H9 (cell line): Measurements from ENCODE around the gene VRK2. TPM values are rescaled to one million over a fixed set of nuclear protein-coding genes. Genes with fewer than 3 reads are reported as not detected.
"Not testable (repeated sequence)": the region's sequence is repeated elsewhere in the genome, so short reads cannot be mapped to it uniquely, and the experiment has no call there.

Source experiments
- DNase-seq: peaks from one replicate; pipeline ENCODE4 v3.0.0-alpha.2; 2017
- H2AFZ ChIP-seq: one replicate; pipeline ENCODE4 v1.6.1; 2013; ENCODE audit warnings: mild to moderate bottlenecking, low read length, control low read depth, moderate library complexity
- H2AK5ac ChIP-seq: 2 replicates; pipeline ENCODE4 v1.6.1; 2013; ENCODE audit warnings: low read length, control low read depth, mixed read lengths; ENCODE audit not compliant: insufficient read length
- H2BK120ac ChIP-seq: one replicate; pipeline ENCODE4 v1.6.1; 2013; ENCODE audit warnings: low read depth, mild to moderate bottlenecking, low read length, control low read depth, inconsistent platforms; ENCODE audit not compliant: poor library complexity, severe bottlenecking
- H2BK12ac ChIP-seq: 2 replicates; pipeline ENCODE4 v1.6.1; 2013; ENCODE audit warnings: low read length, control low read depth, mixed read lengths, low read depth; ENCODE audit not compliant: insufficient read length
- H2BK15ac ChIP-seq: 2 replicates; pipeline ENCODE4 v1.6.1; 2013; ENCODE audit warnings: low read depth, low read length, control low read depth
- H2BK20ac ChIP-seq: one replicate; pipeline ENCODE4 v1.6.1; 2013; ENCODE audit warnings: low read depth, mild to moderate bottlenecking, low read length, control low read depth, inconsistent platforms; ENCODE audit not compliant: poor library complexity, severe bottlenecking
- H2BK5ac ChIP-seq: 2 replicates; pipeline ENCODE4 v1.6.1; 2013; ENCODE audit warnings: low read length, control low read depth, mixed read lengths; ENCODE audit not compliant: insufficient read length
- H3K14ac ChIP-seq: 2 replicates; pipeline ENCODE4 v1.6.1; 2013; ENCODE audit warnings: low read length, control low read depth; ENCODE audit not compliant: insufficient read depth
- H3K18ac ChIP-seq: 2 replicates; pipeline ENCODE4 v1.6.1; 2013; ENCODE audit warnings: low read depth, mild to moderate bottlenecking, mixed read lengths, low read length, control low read depth; ENCODE audit not compliant: insufficient read length
- H3K23ac ChIP-seq: 2 replicates; pipeline ENCODE4 v1.6.1; 2013; ENCODE audit warnings: low read length, control low read depth, mixed read lengths, low read depth; ENCODE audit not compliant: insufficient read length
- H3K23me2 ChIP-seq: 2 replicates; pipeline ENCODE4 v1.6.1; 2013; ENCODE audit warnings: low read depth, mild to moderate bottlenecking, mixed read lengths, low read length, control low read depth; ENCODE audit not compliant: insufficient read length, poor library complexity, severe bottlenecking
- H3K27ac ChIP-seq: 2 replicates; pipeline ENCODE4 v1.5.1; 2013; ENCODE audit warnings: low read length, control low read depth, mixed read lengths, low read depth; ENCODE audit not compliant: insufficient read length
- H3K27me3 ChIP-seq: 2 replicates; pipeline ENCODE4 v1.6.1; 2013; ENCODE audit warnings: low read length, control low read depth, inconsistent platforms; ENCODE audit not compliant: insufficient read depth
- H3K4ac ChIP-seq: 2 replicates; pipeline ENCODE4 v1.6.1; 2013; ENCODE audit warnings: low read depth, mild to moderate bottlenecking, control low read depth, inconsistent platforms, low read length, moderate library complexity
- H3K4me1 ChIP-seq: 2 replicates; pipeline ENCODE4 v1.6.1; 2013; ENCODE audit warnings: low read length, control low read depth, inconsistent platforms; ENCODE audit not compliant: insufficient read depth
- H3K4me2 ChIP-seq: 2 replicates; pipeline ENCODE4 v1.6.1; 2013; ENCODE audit warnings: low read length, control low read depth, mixed read lengths; ENCODE audit not compliant: insufficient read length, insufficient read depth
- H3K56ac ChIP-seq: 2 replicates; pipeline ENCODE4 v1.6.1; 2013; ENCODE audit warnings: low read depth, mild to moderate bottlenecking, mixed read lengths, low read length, control low read depth; ENCODE audit not compliant: insufficient read length
- H3K79me1 ChIP-seq: 2 replicates; pipeline ENCODE4 v1.6.1; 2013; ENCODE audit warnings: low read depth, mild to moderate bottlenecking, moderate library complexity, low read length, control low read depth, inconsistent platforms; ENCODE audit not compliant: insufficient read depth, poor library complexity, severe bottlenecking
- H3K79me2 ChIP-seq: 2 replicates; pipeline ENCODE4 v1.6.1; 2013; ENCODE audit warnings: low read length, control low read depth, inconsistent platforms; ENCODE audit not compliant: insufficient read depth
- H3K9ac ChIP-seq: 2 replicates; pipeline ENCODE4 v1.6.1; 2013; ENCODE audit warnings: low read length, control low read depth, mixed read lengths; ENCODE audit not compliant: insufficient read length; ENCODE audit errors: extremely low read depth
- H3K9me3 ChIP-seq: one replicate; pipeline ENCODE4 v1.6.1; 2013; ENCODE audit warnings: low read depth, low read length, inconsistent platforms; ENCODE audit not compliant: control insufficient read depth
- H3T11ph ChIP-seq: one replicate; pipeline ENCODE4 v1.6.1; 2013; ENCODE audit warnings: mild to moderate bottlenecking, low read length, control low read depth, inconsistent platforms
- H4K20me1 ChIP-seq: one replicate; pipeline ENCODE4 v1.6.1; 2013; ENCODE audit not compliant: control insufficient read depth, insufficient read length, insufficient read depth
- H4K5ac ChIP-seq: 2 replicates; pipeline ENCODE4 v1.6.1; 2013; ENCODE audit warnings: low read depth, mild to moderate bottlenecking, mixed read lengths, low read length, control low read depth; ENCODE audit not compliant: insufficient read length
- H4K8ac ChIP-seq: replicated peaks from 2 replicates; pipeline ENCODE4 v1.6.1; 2013; ENCODE audit warnings: low read length, control low read depth, mixed read lengths, low read depth; ENCODE audit not compliant: insufficient read length
- H4K91ac ChIP-seq: 2 replicates; pipeline ENCODE4 v1.6.1; 2013; ENCODE audit warnings: low read depth, mild to moderate bottlenecking, moderate library complexity, mixed read lengths, low read length, control low read depth; ENCODE audit not compliant: insufficient read length
- H3K27ac Mint-ChIP-seq, 3 experiments: 2 replicates in 2 of 3; 3 replicates in 1 of 3; pipeline ENCODE4 v1.8.0; 2020 to 2021; ENCODE audit warnings: mixed read lengths in 3 of 3, mild to moderate bottlenecking in 1 of 3, moderate library complexity in 1 of 3
- H3K27me3 Mint-ChIP-seq: 2 replicates; pipeline ENCODE4 v1.8.0; 2021; ENCODE audit warnings: low read depth, mild to moderate bottlenecking, moderate library complexity, mixed read lengths
- H3K36me3 Mint-ChIP-seq, 3 experiments: 2 replicates in 2 of 3; 3 replicates in 1 of 3; pipeline ENCODE4 v1.8.0; 2020 to 2021; ENCODE audit warnings: low read depth in 3 of 3, mixed read lengths in 3 of 3; ENCODE audit not compliant: insufficient read depth in 1 of 3
- H3K4me1 Mint-ChIP-seq, 2 experiments: 2 replicates each; pipeline ENCODE4 v1.8.0; 2020; ENCODE audit warnings: mixed read lengths in 2 of 2
- H3K4me3 Mint-ChIP-seq, 2 experiments: 2 replicates in 1 of 2; 3 replicates in 1 of 2; pipeline ENCODE4 v1.8.0; 2020 to 2021; ENCODE audit warnings: mild to moderate bottlenecking in 2 of 2, mixed read lengths in 2 of 2, moderate library complexity in 1 of 2
- H3K9me3 Mint-ChIP-seq, 2 experiments: 2 replicates in 1 of 2; 3 replicates in 1 of 2; pipeline ENCODE4 v1.8.0; 2020; ENCODE audit warnings: mild to moderate bottlenecking in 2 of 2, mixed read lengths in 2 of 2, moderate library complexity in 1 of 2
- WGBS: extraction: QIAGEN DNeasy Blood & Tissue Kit; methylation state at CpG from one replicate; pipeline ENCODE4 v1.1.7; 2013; ENCODE audit warnings: missing lambda C conversion rate, low lambda C conversion rate, mixed read lengths; ENCODE audit not compliant: insufficient read length; ENCODE audit errors: extremely low coverage; 5-methylcytosine and 5-hydroxymethylcytosine counted together
- total RNA-seq: library from RNA; stranded (reverse); gene quantifications from 2 replicates; pipeline ENCODE4 v1.2.1, GENCODE V29; 2021

VRK2 gene
- total RNA-seq, 1 experiment from 2014 or later = 23.8 TPM

- H3K9me3 Mint-ChIP-seq = peaks cover 28 to 38% of the 10 kb centered on the region in 2 experiments
- WGBS = no CpG with 5 or more reads among the region's 16 CpGs
- peak; percentile 43 for DNase-seq
These were observed 125.2 kb downstream of the VRK2 start for GRCh38 chr2:58171831-58172230.

GRCh38 chr2:58177187-58177586 is 130.6 kb downstream of the VRK2 start:
- not testable (repeated sequence) for H3K14ac ChIP-seq, H3K27ac ChIP-seq, H4K91ac ChIP-seq, H3K27me3 ChIP-seq, H3K4me1 Mint-ChIP-seq, H3K56ac ChIP-seq, H2AK5ac ChIP-seq, H4K5ac ChIP-seq, H3K4ac ChIP-seq, H2BK12ac ChIP-seq, H3K27me3 Mint-ChIP-seq, H3K4me3 Mint-ChIP-seq, H2BK15ac ChIP-seq, H3K79me2 ChIP-seq, H2BK120ac ChIP-seq, H3T11ph ChIP-seq, H3K23me2 ChIP-seq, H3K4me2 ChIP-seq, H2BK20ac ChIP-seq, H3K23ac ChIP-seq, H3K27ac Mint-ChIP-seq, H2BK5ac ChIP-seq, H4K20me1 ChIP-seq, H4K8ac ChIP-seq, H3K18ac ChIP-seq, H3K9me3 ChIP-seq, DNase-seq, H3K9ac ChIP-seq, H3K4me1 ChIP-seq, H2AFZ ChIP-seq, H3K79me1 ChIP-seq
- WGBS = no CpG with 5 or more reads among the region's 4 CpGs
- H3K9me3 Mint-ChIP-seq = peaks cover 40 to 45% of the 10 kb centered on the region in 2 experiments
- H3K36me3 Mint-ChIP-seq = peaks cover 67 to 76% (median 68%) of the 10 kb centered on the region in 3 experiments

More at GRCh38 chr2:58171831-58172230, 125.2 kb downstream of the VRK2 start:
- H3T11ph ChIP-seq, H4K20me1 ChIP-seq, H2BK20ac ChIP-seq, H3K14ac ChIP-seq, H3K18ac ChIP-seq, H3K79me1 ChIP-seq, H2AFZ ChIP-seq, H2BK12ac ChIP-seq, H3K23ac ChIP-seq, H3K79me2 ChIP-seq, H3K27me3 Mint-ChIP-seq, H2BK120ac ChIP-seq, H2BK15ac ChIP-seq, H3K56ac ChIP-seq, H4K5ac ChIP-seq, H2BK5ac ChIP-seq, H3K27me3 ChIP-seq, H3K4me2 ChIP-seq, H3K9me3 ChIP-seq, H3K23me2 ChIP-seq, H3K9ac ChIP-seq, H4K91ac ChIP-seq, H3K4ac ChIP-seq, H3K4me1 ChIP-seq, H3K27ac ChIP-seq, H2AK5ac ChIP-seq, H4K8ac ChIP-seq: not testable (repeated sequence)
- Mint-ChIP-seq H3K4me3 (peak overlapping the region in 1 of 2 experiments; percentile 38; a peak in 2 of 5 replicates), H3K36me3 (peaks cover 53 to 67% (median 65%) of the 10 kb centered on the region in 3 experiments), H3K27ac (peak overlapping the region in 2 of 3 experiments; percentile 80 to 94; a peak in 3 of 7 replicates), H3K4me1 (peaks cover 28 to 38% of the 10 kb centered on the region in 2 experiments)
